ENCODE data around the gene RTF1. TPM values are rescaled to one million over a fixed set of nuclear protein-coding genes. Genes with fewer than 3 reads are reported as not detected.

The RTF1 gene
- total RNA-seq, 1 donor from 2014 or later, result 27.1 TPM

DNA sequence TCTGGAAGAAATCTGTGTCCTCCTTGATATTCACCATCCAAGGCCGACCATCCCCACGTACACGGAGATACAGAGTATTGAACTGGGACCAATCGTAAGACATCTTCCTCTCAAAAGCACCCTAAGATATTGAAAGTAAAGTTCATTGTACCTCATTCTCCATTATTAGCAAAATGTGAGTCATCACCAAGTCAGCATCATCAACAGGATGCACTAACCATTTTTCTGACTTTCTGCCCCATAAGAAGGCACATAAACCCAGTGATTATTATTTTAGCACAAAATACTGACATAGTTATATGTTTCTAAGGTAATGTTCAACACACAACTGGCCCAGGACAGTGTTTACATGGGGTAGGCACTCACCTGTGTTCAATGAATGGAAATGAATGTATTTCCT, 22.0 kb upstream of the RTF1 start:
- intact Hi-C loops (cut with DNase I), result no loop called here
- TF ChIP-seq, protein P1, sequence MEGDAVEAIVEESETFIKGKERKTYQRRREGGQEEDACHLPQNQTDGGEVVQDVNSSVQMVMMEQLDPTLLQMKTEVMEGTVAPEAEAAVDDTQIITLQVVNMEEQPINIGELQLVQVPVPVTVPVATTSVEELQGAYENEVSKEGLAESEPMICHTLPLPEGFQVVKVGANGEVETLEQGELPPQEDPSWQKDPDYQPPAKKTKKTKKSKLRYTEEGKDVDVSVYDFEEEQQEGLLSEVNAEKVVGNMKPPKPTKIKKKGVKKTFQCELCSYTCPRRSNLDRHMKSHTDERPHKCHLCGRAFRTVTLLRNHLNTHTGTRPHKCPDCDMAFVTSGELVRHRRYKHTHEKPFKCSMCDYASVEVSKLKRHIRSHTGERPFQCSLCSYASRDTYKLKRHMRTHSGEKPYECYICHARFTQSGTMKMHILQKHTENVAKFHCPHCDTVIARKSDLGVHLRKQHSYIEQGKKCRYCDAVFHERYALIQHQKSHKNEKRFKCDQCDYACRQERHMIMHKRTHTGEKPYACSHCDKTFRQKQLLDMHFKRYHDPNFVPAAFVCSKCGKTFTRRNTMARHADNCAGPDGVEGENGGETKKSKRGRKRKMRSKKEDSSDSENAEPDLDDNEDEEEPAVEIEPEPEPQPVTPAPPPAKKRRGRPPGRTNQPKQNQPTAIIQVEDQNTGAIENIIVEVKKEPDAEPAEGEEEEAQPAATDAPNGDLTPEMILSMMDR (IDR thresholded peaks at IDR 0.05), result no peak
- Histone ChIP-seq H3K27ac (no peak overlapping the region), H3K27me3 (ENCODE audit: low read depth) (no peaks in the 10 kb centered on the region), H3K9me3 (no peaks in the 10 kb centered on the region), H3K4me1 (peaks cover 8% of the 10 kb centered on the region), H3K36me3 (peaks cover 56% of the 10 kb centered on the region), H3K4me3 (no peak overlapping the region)
- ATAC-seq (no peak), DNase-seq (no peak)

DNA sequence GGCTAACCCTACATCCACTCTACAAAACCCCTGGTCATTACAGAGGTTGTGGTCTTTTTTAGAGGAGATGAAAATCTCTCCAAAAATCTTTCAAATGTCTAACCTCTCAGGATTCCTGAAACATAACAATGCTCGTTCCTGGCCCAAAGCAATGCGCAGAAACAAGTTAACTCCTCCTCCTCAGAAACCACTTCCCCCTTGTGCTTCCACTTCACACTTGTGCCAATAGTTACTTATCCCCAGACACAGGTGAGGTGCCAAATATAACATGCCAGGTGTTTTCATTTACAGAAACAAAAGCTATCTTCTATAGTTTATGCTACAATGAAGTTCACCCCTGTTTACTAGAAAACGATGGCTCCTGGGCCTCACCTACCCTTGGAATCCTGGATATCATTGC, 20.8 kb upstream of the RTF1 start:
- DNase-seq (no peak), ATAC-seq (peak; percentile 79 to 90)

DNA sequence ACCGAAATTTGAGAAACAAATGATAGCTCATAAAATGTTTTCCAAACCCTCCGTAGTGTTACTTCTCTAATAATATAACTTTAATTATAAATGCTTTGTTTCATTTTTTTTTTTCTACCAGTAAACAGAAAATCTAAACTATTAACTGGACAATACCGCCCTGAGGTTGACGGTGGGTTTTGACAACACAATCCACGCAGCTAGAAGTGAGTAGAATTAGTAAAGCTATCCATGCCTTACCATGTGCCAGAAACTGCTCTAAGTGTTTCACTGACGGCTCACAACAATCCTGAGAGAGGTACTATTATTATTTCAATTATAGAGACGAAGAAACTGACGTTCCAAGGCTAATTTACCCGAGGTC, 15.0 kb upstream of the RTF1 start:
- TF ChIP-seq, protein P1 (IDR thresholded peaks at IDR 0.05), result no peak
- peak overlapping the region; percentile 98 for H3K4me3 ChIP-seq
- H3K36me3 ChIP-seq, result peaks cover 3% of the 10 kb centered on the region
- intact Hi-C loops (cut with DNase I), result no loop called here
- DNase-seq (no peak), ATAC-seq (peak in 1 of 2 donors; percentile 38)
- peak overlapping the region; percentile 95 for H3K27ac ChIP-seq
- H3K9me3 ChIP-seq, result no peaks in the 10 kb centered on the region
- H3K27me3 ChIP-seq (ENCODE audit: low read depth), result no peaks in the 10 kb centered on the region
- peaks cover 10% of the 10 kb centered on the region for H3K4me1 ChIP-seq

More for the DNA sequence above, 20.8 kb upstream of the RTF1 start:
- TF ChIP-seq, protein P1 (IDR thresholded peaks at IDR 0.05), result no peak
- Histone ChIP-seq H3K4me1 (peaks cover 9% of the 10 kb centered on the region), H3K4me3 (no peak overlapping the region), H3K9me3 (no peaks in the 10 kb centered on the region), H3K27me3 (ENCODE audit: low read depth) (no peaks in the 10 kb centered on the region), H3K36me3 (peaks cover 46% of the 10 kb centered on the region), H3K27ac (peak overlapping the region; percentile 18)
- intact Hi-C loops (cut with DNase I), result no loop called here

DNA sequence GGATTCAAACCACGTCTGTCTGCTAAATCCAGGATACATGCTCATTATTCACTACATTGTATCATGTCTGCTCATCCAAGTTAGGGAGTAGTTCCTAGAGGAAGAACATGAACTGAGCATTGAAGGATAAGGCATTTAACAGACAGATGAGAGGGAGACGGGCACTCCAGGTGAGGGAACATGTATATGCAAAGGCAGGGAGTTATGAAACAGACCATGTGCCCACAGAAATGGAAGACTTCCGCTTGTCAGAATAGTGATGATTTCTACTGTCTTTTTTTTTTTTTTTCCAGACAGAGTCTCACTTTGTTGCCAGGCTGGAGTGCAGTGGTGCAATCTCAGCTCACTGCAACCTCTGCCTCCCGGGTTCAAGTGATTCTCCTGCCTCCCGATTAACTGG, 9.6 kb upstream of the RTF1 start:
- no peak for DNase-seq
- Histone ChIP-seq H3K36me3 (no peaks in the 10 kb centered on the region), H3K4me3 (no peak overlapping the region), H3K9me3 (no peaks in the 10 kb centered on the region), H3K4me1 (no peaks in the 10 kb centered on the region), H3K27ac (no peak overlapping the region), H3K27me3 (ENCODE audit: low read depth) (no peaks in the 10 kb centered on the region)
- no peak for ATAC-seq
- TF ChIP-seq, protein P1 (IDR thresholded peaks at IDR 0.05), result no peak
- intact Hi-C loops (cut with DNase I), result no loop called here

DNA sequence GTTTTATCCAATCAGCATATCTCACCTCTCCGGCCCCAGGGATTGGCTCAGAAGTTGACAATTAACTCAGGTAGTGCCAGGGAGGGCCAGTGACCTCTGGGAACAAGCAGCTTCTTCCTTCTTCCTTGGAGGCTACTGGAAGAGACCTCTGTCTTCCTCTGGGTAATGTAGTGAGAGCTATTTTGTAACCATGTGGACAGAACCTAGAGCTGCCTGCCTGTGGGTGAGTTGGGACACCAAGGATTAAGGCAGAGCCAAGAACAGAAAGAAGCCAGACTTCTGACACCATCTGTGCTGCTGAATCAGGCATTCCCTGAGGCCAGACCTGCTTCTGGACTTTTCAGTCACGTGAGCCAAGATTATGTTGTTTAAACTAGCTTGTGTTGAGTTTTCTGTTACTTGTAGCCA, 8.7 kb upstream of the RTF1 start:
- TF ChIP-seq, protein P1 (IDR thresholded peaks at IDR 0.05), result no peak
- no peaks in the 10 kb centered on the region for H3K36me3 ChIP-seq
- H3K27ac ChIP-seq, result no peak overlapping the region
- intact Hi-C loops (cut with DNase I), result no loop called here
- peak; percentile 23 to 55 for ATAC-seq
- no peaks in the 10 kb centered on the region for H3K9me3 ChIP-seq
- H3K4me1 ChIP-seq, result no peaks in the 10 kb centered on the region
- no peaks in the 10 kb centered on the region for H3K27me3 ChIP-seq (ENCODE audit: low read depth)
- DNase-seq, result no peak
- H3K4me3 ChIP-seq, result no peak overlapping the region

DNA sequence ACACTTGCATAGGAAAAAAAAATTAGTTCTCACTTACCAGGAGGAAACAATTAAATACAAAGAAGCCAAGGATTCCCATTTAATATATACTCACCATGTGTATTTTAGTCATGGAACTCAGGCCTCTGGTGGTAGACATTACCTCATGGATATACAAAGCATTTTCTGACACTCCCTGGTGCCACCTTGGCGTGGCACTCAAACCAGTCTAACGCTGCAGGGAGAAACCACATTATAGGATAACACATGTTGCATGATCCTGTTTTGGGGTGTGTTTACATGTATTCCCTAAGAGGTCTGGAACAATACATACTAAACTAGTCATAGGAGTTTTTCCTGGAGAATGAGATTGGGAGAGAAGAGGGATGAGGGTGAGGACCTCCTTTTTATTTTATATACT, 5.9 kb upstream of the RTF1 start:
- H3K27ac ChIP-seq, result no peak overlapping the region
- ATAC-seq (no peak), DNase-seq (no peak)
- peaks cover 7% of the 10 kb centered on the region for H3K4me1 ChIP-seq
- TF ChIP-seq, protein P1 (IDR thresholded peaks at IDR 0.05), result no peak
- H3K9me3 ChIP-seq, result no peaks in the 10 kb centered on the region
- H3K36me3 ChIP-seq, result no peaks in the 10 kb centered on the region
- H3K27me3 ChIP-seq (ENCODE audit: low read depth), result no peaks in the 10 kb centered on the region
- intact Hi-C loops (cut with DNase I), result no loop called here
- no peak overlapping the region for H3K4me3 ChIP-seq

Data from lower lobe of right lung (tissue), 2 donors.